HG03520 (cell line): ENCODE results near the gene ARMC8.

Experiments
- ATAC-seq: cut with Tn5 transposase; IDR thresholded peaks from one replicate; pipeline ENCODE4 v1.9.1; 2021; ENCODE audit warnings: mild to moderate bottlenecking, moderate library complexity; ENCODE audit not compliant: unreplicated experiment

ARMC8 gene

GRCh38 chr3:138297876-138298275, 110.8 kb downstream of the ARMC8 start:
- no peak for ATAC-seq

GRCh38 chr3:138300647-138301046, 113.5 kb downstream of the ARMC8 start:
- ATAC-seq: no peak

GRCh38 chr3:138303474-138303873, 116.4 kb downstream of the ARMC8 start:
- ATAC-seq: no peak

GRCh38 chr3:138307899-138308298, 120.8 kb downstream of the ARMC8 start:
- ATAC-seq: no peak

GRCh38 chr3:138308783-138309182, 121.7 kb downstream of the ARMC8 start:
- ATAC-seq: no peak

- ATAC-seq: no peak
Measured at GRCh38 chr3:138310494-138310893, 123.4 kb downstream of the ARMC8 start.

- ATAC-seq: no peak
Measured at GRCh38 chr3:138314751-138315150, 127.7 kb downstream of the ARMC8 start.

GRCh38 chr3:138317687-138318086, 130.6 kb downstream of the ARMC8 start:
- ATAC-seq: no peak

- ATAC-seq: no peak
Measured at GRCh38 chr3:138323971-138324370, 136.9 kb downstream of the ARMC8 start.

- ATAC-seq: no peak
Measured at GRCh38 chr3:138325990-138326389, 138.9 kb downstream of the ARMC8 start.

- ATAC-seq: no peak
Measured at GRCh38 chr3:138326866-138327595, 139.9 kb downstream of the ARMC8 start.

GRCh38 chr3:138327831-138328230, 140.7 kb downstream of the ARMC8 start:
- ATAC-seq: no peak

- no peak for ATAC-seq
Measured at GRCh38 chr3:138328341-138328740, 141.2 kb downstream of the ARMC8 start.

GRCh38 chr3:138329127-138329983, 142.3 kb downstream of the ARMC8 start, which contains the start of gene NME9:
NME9 (minus strand) TSS chr3:138329851; CDS start chr3:138329335, 516 bp downstream.
- ATAC-seq: no peak

- no peak for ATAC-seq
Measured at GRCh38 chr3:138329984-138330293, 142.8 kb downstream of the ARMC8 start.

GRCh38 chr3:138331143-138331894, 144.2 kb downstream of the ARMC8 start:
- no peak for ATAC-seq

GRCh38 chr3:138332472-138333073, 145.5 kb downstream of the ARMC8 start:
- no peak for ATAC-seq

- no peak for ATAC-seq
Measured at GRCh38 chr3:138334608-138335007, 147.5 kb downstream of the ARMC8 start.

GRCh38 chr3:138336454-138336999, 149.4 kb downstream of the ARMC8 start:
- ATAC-seq: no peak

- ATAC-seq: no peak
Measured at GRCh38 chr3:138338244-138338643, 151.1 kb downstream of the ARMC8 start.

- no peak for ATAC-seq
Measured at GRCh38 chr3:138338811-138339210, 151.7 kb downstream of the ARMC8 start.
